ENCODE measurements around the gene RGS7.

RGS7 gene

DNA sequence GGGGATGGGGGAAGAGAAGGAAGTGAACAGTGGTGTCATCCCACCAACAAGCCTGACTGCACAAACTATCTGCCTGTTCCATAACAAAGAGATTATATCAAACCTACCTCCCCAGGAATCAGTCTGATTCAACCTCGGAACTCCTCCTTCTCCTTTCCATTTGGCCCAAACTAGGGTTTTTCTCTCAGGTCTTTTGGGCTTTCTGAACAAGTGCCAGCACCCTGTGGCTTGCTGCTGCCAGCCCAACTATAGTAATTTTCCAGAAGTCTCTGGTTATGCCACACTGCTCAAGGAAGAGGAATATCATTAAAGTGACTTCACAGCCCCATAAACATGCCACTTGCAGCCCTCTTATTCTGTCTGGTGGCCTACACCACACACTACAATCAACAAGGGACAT, 70.5 kb downstream of the RGS7 start:
- TF ChIP-seq, protein P1, sequence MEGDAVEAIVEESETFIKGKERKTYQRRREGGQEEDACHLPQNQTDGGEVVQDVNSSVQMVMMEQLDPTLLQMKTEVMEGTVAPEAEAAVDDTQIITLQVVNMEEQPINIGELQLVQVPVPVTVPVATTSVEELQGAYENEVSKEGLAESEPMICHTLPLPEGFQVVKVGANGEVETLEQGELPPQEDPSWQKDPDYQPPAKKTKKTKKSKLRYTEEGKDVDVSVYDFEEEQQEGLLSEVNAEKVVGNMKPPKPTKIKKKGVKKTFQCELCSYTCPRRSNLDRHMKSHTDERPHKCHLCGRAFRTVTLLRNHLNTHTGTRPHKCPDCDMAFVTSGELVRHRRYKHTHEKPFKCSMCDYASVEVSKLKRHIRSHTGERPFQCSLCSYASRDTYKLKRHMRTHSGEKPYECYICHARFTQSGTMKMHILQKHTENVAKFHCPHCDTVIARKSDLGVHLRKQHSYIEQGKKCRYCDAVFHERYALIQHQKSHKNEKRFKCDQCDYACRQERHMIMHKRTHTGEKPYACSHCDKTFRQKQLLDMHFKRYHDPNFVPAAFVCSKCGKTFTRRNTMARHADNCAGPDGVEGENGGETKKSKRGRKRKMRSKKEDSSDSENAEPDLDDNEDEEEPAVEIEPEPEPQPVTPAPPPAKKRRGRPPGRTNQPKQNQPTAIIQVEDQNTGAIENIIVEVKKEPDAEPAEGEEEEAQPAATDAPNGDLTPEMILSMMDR (conservative IDR thresholded peaks at IDR 0.05; ENCODE audit: low read depth): no peak
- ChIA-PET POLR2A (ENCODE audit: low non-redundant PET) (no interaction called here), CTCF (no interaction called here)
- DNase-seq (ENCODE audit: low spot score): no peak
- no peak overlapping the region for H3K27ac ChIP-seq

DNA sequence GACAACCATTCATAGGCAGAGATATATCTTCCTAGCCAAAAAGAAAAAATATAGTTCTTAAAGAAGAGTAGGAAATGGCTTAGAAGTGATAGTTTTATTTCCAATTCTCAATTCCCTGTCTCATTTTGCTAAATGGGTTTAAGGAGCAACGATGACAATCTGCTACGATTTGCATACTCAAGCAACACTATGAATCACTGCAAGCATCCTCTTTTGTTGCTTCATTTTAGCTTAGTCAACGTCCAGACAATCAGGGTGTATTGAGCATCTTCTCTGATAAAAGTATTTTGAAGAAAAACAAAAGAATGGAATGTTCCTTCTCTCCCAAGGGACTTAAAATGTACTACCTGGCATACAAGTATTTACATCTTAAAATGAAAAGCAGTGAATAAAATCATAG, 80.6 kb downstream of the RGS7 start:
- CTCF ChIA-PET: no interaction called here
- POLR2A ChIA-PET (ENCODE audit: low non-redundant PET): no interaction called here
- TF ChIP-seq, protein P1 (conservative IDR thresholded peaks at IDR 0.05; ENCODE audit: low read depth): no peak
- H3K27ac ChIP-seq: no peak overlapping the region
- DNase-seq (ENCODE audit: low spot score): no peak

DNA sequence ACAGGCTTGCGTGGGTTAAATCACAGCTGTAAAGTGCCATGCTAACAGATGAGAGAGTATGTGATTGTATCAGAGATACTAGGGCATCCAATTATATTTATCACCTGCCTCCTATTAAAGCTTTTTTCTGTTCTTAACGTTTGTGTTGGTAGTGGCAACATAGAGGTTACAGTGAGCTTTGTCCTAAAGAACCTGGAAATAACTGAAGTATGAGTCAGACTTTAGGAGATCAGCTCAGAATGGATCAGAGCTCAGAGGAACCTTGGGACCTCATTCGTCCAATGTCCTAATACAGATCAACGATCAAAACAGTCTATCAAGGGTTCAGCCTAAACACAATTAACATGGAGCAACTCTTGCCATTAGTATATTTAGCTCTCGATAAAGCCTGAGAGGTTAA, 81.0 kb downstream of the RGS7 start:
- no peak overlapping the region for H3K27ac ChIP-seq
- no peak for DNase-seq (ENCODE audit: low spot score)
- ChIA-PET POLR2A (ENCODE audit: low non-redundant PET) (no interaction called here), CTCF (interaction anchor here (0.6 kb wide), 1 partner anchor 310 kb away, joined by 4 read pairs; no protein-coding TSS in a partner anchor)
- TF ChIP-seq, protein P1 (conservative IDR thresholded peaks at IDR 0.05; ENCODE audit: low read depth): no peak

DNA sequence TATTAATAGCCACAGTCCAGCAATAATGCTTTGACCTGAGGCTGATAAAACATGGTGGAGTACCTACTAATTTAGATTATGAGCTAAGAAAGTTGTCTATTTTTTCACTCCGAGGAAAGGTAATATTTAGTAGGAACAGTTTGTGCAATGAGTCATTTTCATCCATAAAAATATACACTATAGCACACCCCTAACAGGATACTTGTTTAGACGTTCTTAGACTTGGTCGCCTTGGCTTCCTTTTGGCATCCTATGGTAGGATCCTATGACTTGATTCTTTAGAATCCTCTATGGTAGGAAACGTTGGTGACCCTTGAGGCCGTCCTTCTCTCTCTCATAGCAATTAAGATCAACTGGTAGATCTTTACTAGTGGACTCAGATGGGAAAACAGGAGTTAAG, 81.8 kb downstream of the RGS7 start:
- CTCF ChIA-PET: interaction anchor here (0.6 kb wide), 1 partner anchor 309 kb away, joined by 4 read pairs; no protein-coding TSS in a partner anchor
- no peak for DNase-seq (ENCODE audit: low spot score)
- TF ChIP-seq, protein P1 (conservative IDR thresholded peaks at IDR 0.05; ENCODE audit: low read depth): no peak
- no peak overlapping the region for H3K27ac ChIP-seq
- POLR2A ChIA-PET (ENCODE audit: low non-redundant PET): no interaction called here

DNA sequence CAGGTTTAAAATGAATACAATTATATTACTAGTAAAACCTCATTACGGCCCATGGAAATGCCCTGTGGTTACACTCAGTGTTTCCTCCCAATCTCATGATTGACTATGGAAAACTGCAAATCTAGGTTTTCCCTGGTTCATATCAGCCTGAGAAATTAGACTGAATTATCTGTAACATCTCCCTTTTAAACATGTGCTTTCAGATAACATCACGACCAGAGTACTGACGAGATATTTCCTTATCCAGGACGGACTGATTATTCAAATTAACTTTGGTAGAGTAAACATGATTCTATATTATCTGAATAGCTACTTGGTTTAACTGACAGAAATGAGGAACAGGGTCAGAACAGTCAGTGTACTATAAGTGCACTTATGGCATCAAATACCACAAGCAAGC, 82.3 kb downstream of the RGS7 start:
- POLR2A ChIA-PET (ENCODE audit: low non-redundant PET): no interaction called here
- DNase-seq (ENCODE audit: low spot score): no peak
- CTCF ChIA-PET: no interaction called here
- H3K27ac ChIP-seq: no peak overlapping the region
- TF ChIP-seq, protein P1 (conservative IDR thresholded peaks at IDR 0.05; ENCODE audit: low read depth): no peak

DNA sequence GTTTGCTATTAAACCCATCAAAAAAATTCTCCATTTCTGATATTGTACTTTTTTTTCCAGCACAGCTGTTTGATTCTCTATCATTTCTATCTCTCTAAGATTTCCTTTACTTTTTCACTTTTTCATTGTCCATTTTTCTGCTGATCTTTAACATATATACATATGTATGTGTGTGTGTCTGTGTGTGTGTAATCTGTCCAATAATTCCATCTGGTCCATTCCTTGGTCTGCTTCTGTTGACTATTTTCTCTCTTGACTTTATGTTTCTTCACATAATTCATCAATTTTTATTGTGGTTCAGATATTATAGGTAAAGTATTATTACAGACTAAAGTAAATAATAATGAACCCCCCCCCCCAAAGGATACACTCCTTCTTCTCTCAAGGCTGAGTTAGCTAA, 84.2 kb downstream of the RGS7 start:
- no peak overlapping the region for H3K27ac ChIP-seq
- POLR2A ChIA-PET (ENCODE audit: low non-redundant PET): no interaction called here
- CTCF ChIA-PET: no interaction called here
- TF ChIP-seq, protein P1 (conservative IDR thresholded peaks at IDR 0.05; ENCODE audit: low read depth): no peak
- no peak for DNase-seq (ENCODE audit: low spot score)

DNA sequence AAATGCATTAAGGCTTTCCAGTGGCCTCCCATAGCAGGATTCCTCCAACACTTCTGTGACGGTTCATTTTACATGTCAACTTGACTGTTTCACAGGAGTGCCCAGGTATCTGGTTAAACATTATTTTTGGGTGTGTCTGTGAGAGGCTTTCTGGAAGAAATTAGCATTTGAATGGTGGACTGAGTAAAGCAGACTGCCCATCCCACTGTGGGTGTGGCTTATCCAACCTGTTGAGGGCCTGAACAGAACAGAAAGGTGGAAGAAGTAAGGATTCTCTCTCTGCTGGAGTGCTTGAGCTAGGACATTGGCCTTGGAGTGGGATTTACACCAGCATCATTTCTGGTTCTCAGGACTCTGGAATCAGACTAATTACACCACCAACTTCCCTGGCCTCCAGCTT, 85.6 kb downstream of the RGS7 start:
- TF ChIP-seq, protein P1 (conservative IDR thresholded peaks at IDR 0.05; ENCODE audit: low read depth): no peak
- DNase-seq (ENCODE audit: low spot score): no peak
- ChIA-PET POLR2A (ENCODE audit: low non-redundant PET) (no interaction called here), CTCF (no interaction called here)
- no peak overlapping the region for H3K27ac ChIP-seq
